NCI-H1417 (cell line): Measurements from ENCODE around the gene KREMEN2.

ENCODE experiments used
- DNase-seq, 3 experiments: peaks; one replicate each; lab custom pipeline; 2025; lab: John Stamatoyannopoulos, UW

Gene KREMEN2

GRCh38 chr16:2964475-2965336, 631 bp downstream of the KREMEN2 start:
- DNase-seq: peak; percentile 74 to 80 (median 75)

- DNase-seq: no peak
These were observed 2.1 kb downstream of the KREMEN2 start for GRCh38 chr16:2966043-2966807.

GRCh38 chr16:2966808-2967191, 2.7 kb downstream of the KREMEN2 start:
- DNase-seq: no peak

- no peak for DNase-seq
These were observed 3.1 kb downstream of the KREMEN2 start for GRCh38 chr16:2967211-2967631.

- DNase-seq: no peak
These were observed 3.7 kb downstream of the KREMEN2 start for GRCh38 chr16:2967721-2968161.

- no peak for DNase-seq
These were observed 4.3 kb downstream of the KREMEN2 start for GRCh38 chr16:2968368-2968737.

GRCh38 chr16:2968738-2969544, 4.9 kb downstream of the KREMEN2 start, which contains the start of gene PAQR4:
Gene PAQR4 (plus strand): TSS chr16:2969348. CDS start chr16:2969675, 327 bp downstream.
- peak; percentile 91 to 99 (median 93) for DNase-seq

- peak; percentile 60 to 73 (median 61) for DNase-seq
These were observed 5.8 kb downstream of the KREMEN2 start for GRCh38 chr16:2969545-2970521.

GRCh38 chr16:2970563-2970962, 6.5 kb downstream of the KREMEN2 start:
- DNase-seq: peak in 1 of 3 experiments; percentile 38

- no peak for DNase-seq
These were observed 7.3 kb downstream of the KREMEN2 start for GRCh38 chr16:2971134-2971984.

- peak in 1 of 3 experiments; percentile 34 for DNase-seq
These were observed 8.1 kb downstream of the KREMEN2 start for GRCh38 chr16:2971985-2972784.

- no peak for DNase-seq
These were observed 9.0 kb downstream of the KREMEN2 start for GRCh38 chr16:2973093-2973492.

GRCh38 chr16:2973605-2974318, 9.7 kb downstream of the KREMEN2 start:
- no peak for DNase-seq

GRCh38 chr16:2974319-2975056, 10.4 kb downstream of the KREMEN2 start:
- DNase-seq: no peak

GRCh38 chr16:2975161-2975795, 11.2 kb downstream of the KREMEN2 start:
- DNase-seq: no peak

GRCh38 chr16:2976201-2976600, 12.1 kb downstream of the KREMEN2 start:
- DNase-seq: no peak

- no peak for DNase-seq
These were observed 12.6 kb downstream of the KREMEN2 start for GRCh38 chr16:2976673-2977072.
